Spleen (tissue), 11 donors: ENCODE data around the gene DOCK1. TPM values are rescaled to one million over a fixed set of nuclear protein-coding genes. Genes with fewer than 3 reads are reported as not detected.

Experiments
- DNase-seq: peaks from one replicate; pipeline ENCODE4 v3.0.0-alpha.2; 2020
- H3K27ac ChIP-seq, 8 donors: fragments of 200-600 bp; sonication (generic) in 7 of 8; 1 replicate in 4 of 8; 2 replicates in 4 of 8; pipeline versions ENCODE4 v1.5.0 to v1.8.0; 2016 to 2021; ENCODE audit warnings: inconsistent platforms in 4 of 8, mild to moderate bottlenecking in 4 of 8, moderate library complexity in 1 of 8
- H3K27me3 ChIP-seq, 7 donors: fragments of 200-600 bp; sonication (generic) in 6 of 7; replicated peaks in 1 of 7; 1 replicate in 4 of 7; 2 replicates in 3 of 7; pipeline versions ENCODE4 v1.5.0 to v1.8.0; 2016 to 2021; ENCODE audit warnings: inconsistent platforms in 3 of 7, mild to moderate bottlenecking in 1 of 7
- H3K36me3 ChIP-seq, 6 donors: fragments of 200-600 bp; sonication (generic) in 5 of 6; 1 replicate in 4 of 6; 2 replicates in 2 of 6; pipeline versions ENCODE4 v1.5.0 to v1.8.0; 2016 to 2021; ENCODE audit warnings: inconsistent platforms in 2 of 6
- H3K4me1 ChIP-seq, 6 donors: fragments of 200-600 bp; sonication (generic) in 5 of 6; 1 replicate in 3 of 6; 2 replicates in 3 of 6; pipeline versions ENCODE4 v1.5.0 to v1.8.0; 2016 to 2021; ENCODE audit warnings: inconsistent platforms in 3 of 6
- H3K4me3 ChIP-seq, 8 donors: fragments of 200-600 bp; sonication (generic) in 7 of 8; 1 replicate in 4 of 8; 2 replicates in 4 of 8; pipeline versions ENCODE4 v1.5.0 to v1.8.0; 2016 to 2021; ENCODE audit warnings: inconsistent platforms in 4 of 8, mild to moderate bottlenecking in 4 of 8, moderate library complexity in 2 of 8
- H3K9me3 ChIP-seq, 8 donors: fragments of 200-600 bp; sonication (generic) in 7 of 8; 1 replicate in 4 of 8; 2 replicates in 4 of 8; pipeline versions ENCODE4 v1.5.0 to v1.8.0; 2016 to 2021; ENCODE audit warnings: inconsistent platforms in 4 of 8
- CTCF ChIP-seq, 11 experiments: fragments of 200-600 bp in 7 of 11; fragments of 450-650 bp in 4 of 11; sonication (generic) in 4 of 11; IDR thresholded peaks in 8 of 11; conservative IDR thresholded peaks in 3 of 11; 1 replicate in 7 of 11; 2 replicates in 4 of 11; pipeline versions ENCODE4 v1.4.0 to v1.8.0; 2016 to 2021; ENCODE audit warnings: antibody characterized with exemption in 11 of 11, inconsistent platforms in 4 of 11, mild to moderate bottlenecking in 1 of 11
- POLR2A ChIP-seq, 3 donors: fragments of 450-650 bp; IDR thresholded peaks; one replicate each; pipeline ENCODE4 v1.5.1; 2017; ENCODE audit warnings: antibody characterized with exemption in 3 of 3, mild to moderate bottlenecking in 1 of 3
- POLR2AphosphoS5 ChIP-seq, 3 donors: sonication (generic); formaldehyde crosslinking; IDR thresholded peaks; one replicate each; pipeline ENCODE4 v1.5.1; 2017; ENCODE audit warnings: antibody characterized with exemption in 3 of 3
- WGBS, 5 donors: extraction: QIAGEN DNeasy Blood & Tissue Kit in 3 of 5; methylation state at CpG; one replicate each; pipeline versions ENCODE4 v1.1.5 to v1.1.7; 2013 to 2018; 5-methylcytosine and 5-hydroxymethylcytosine counted together
- intact Hi-C: fragments of 100-400 bp; cut with DNase I; formaldehyde crosslinking; loops from one replicate; pipeline ENCODE4 v1.15.0; 2023; ENCODE audit warnings: low total_unique reads
- polyA plus RNA-seq, 3 donors: library from polyadenylated mRNA; stranded (reverse); fragments of 200-250 nt; gene quantifications; one replicate each; pipeline ENCODE4 v1.2.1, GENCODE V29; 2013
- total RNA-seq, 7 donors: library from RNA; depleted of rRNA in 3 of 7; stranded (reverse); fragments of >200 nt in 3 of 7; fragmentation: NEBNext Ultra II Directional in 4 of 7; extraction: Animal tissue kit (Norgen Biotek cat#: 25700) in 4 of 7; gene quantifications; one replicate each; pipeline versions ENCODE4 v1.1.0 to v1.2.1, GENCODE V29; 2016 to 2021
- donor health status: healthy with polysubstance abuse.
- donor health status: DM: no; HTN: no; CAD: no; lungs with moderate emphysema.
- donor health status: DM: no; HTN: no; CAD: no.
- donor health status: Bipolar disorder and iron deficiency.
- donor health status: healthy.
- donor health status: DM: no; HTN: no; CAD: no.
- donor health status: DM: yes; HTN: yes; CAD: no.

DOCK1 gene
- total and polyA plus RNA-seq, 10 donors: 2.2 to 40.5 (median 25.1) TPM

DNA sequence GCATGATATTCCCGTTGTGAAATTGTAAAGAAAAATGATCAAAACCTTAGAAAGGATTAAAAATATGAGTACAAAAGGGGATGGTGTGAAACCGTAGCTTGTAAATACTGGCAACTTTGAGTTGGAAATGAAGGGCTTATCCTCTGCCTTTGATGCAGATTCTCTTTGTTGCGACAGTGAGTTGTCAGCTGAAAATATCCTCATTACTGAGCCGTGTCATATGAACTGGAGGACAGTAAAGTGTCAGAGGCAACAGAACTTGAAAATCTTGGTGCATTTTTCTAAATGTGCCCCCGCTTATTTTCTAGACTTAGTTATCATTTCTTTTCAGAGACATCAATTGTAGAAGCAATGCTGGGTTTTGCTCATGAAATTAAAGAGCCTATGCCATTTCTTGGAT, 473.4 kb downstream of the DOCK1 start:
- TF ChIP-seq CTCF (IDR thresholded peaks at IDR 0.05 in 8 of 11, conservative IDR thresholded peaks at IDR 0.05 in 3 of 11) (no peak), POLR2AphosphoS5 (IDR thresholded peaks at IDR 0.05) (no peak), POLR2A (IDR thresholded peaks at IDR 0.05) (no peak)
- no peak for DNase-seq
- Histone ChIP-seq H3K36me3 (peaks cover 0 to 26% (median 2%) of the 10 kb centered on the region in 6 donors), H3K4me1 (no peaks in the 10 kb centered on the region), H3K27me3 (no peaks in the 10 kb centered on the region), H3K4me3 (no peak overlapping the region), H3K9me3 (no peaks in the 10 kb centered on the region), H3K27ac (no peak overlapping the region)
- 90 to 97% (median 92%) methylated on average over 5 of the region's 5 CpGs for WGBS, 5 donors
- intact Hi-C loops: no loop called here

GRCh38 chr10:127384532-127384931, 479.3 kb downstream of the DOCK1 start:
- no peak overlapping the region for H3K27ac ChIP-seq
- H3K27me3 ChIP-seq: no peaks in the 10 kb centered on the region
- TF ChIP-seq POLR2AphosphoS5 (IDR thresholded peaks at IDR 0.05) (no peak), POLR2A (IDR thresholded peaks at IDR 0.05) (no peak), CTCF (IDR thresholded peaks at IDR 0.05 in 8 of 11, conservative IDR thresholded peaks at IDR 0.05 in 3 of 11) (no peak)
- 82 to 98% (median 89%) methylated on average over 17 to 18 of the region's 18 CpGs for WGBS, 5 donors
- peaks cover 0 to 17% (median 0%) of the 10 kb centered on the region in 6 donors for H3K36me3 ChIP-seq
- no peak for DNase-seq
- no peak overlapping the region for H3K4me3 ChIP-seq
- intact Hi-C loops: no loop called here
- H3K9me3 ChIP-seq: no peaks in the 10 kb centered on the region
- no peaks in the 10 kb centered on the region for H3K4me1 ChIP-seq

GRCh38 chr10:127385066-127385465, 479.8 kb downstream of the DOCK1 start:
- Histone ChIP-seq H3K4me1 (no peaks in the 10 kb centered on the region), H3K27ac (no peak overlapping the region), H3K36me3 (peaks cover 0 to 17% (median 0%) of the 10 kb centered on the region in 6 donors), H3K27me3 (no peaks in the 10 kb centered on the region), H3K9me3 (no peaks in the 10 kb centered on the region), H3K4me3 (no peak overlapping the region)
- 88 to 98% (median 96%) methylated on average over 3 of the region's 3 CpGs for WGBS, 5 donors
- DNase-seq: no peak
- TF ChIP-seq POLR2AphosphoS5 (IDR thresholded peaks at IDR 0.05): no peak
- no peak for TF ChIP-seq CTCF (IDR thresholded peaks at IDR 0.05 in 8 of 11, conservative IDR thresholded peaks at IDR 0.05 in 3 of 11)
- TF ChIP-seq POLR2A (IDR thresholded peaks at IDR 0.05): no peak
- intact Hi-C loops: no loop called here

GRCh38 chr10:127386606-127387327, 481.5 kb downstream of the DOCK1 start:
- TF ChIP-seq POLR2A (IDR thresholded peaks at IDR 0.05): no peak
- peak; percentile 30 to 74 (median 33) for TF ChIP-seq POLR2AphosphoS5 (IDR thresholded peaks at IDR 0.05)
- no peak for TF ChIP-seq CTCF (IDR thresholded peaks at IDR 0.05 in 8 of 11, conservative IDR thresholded peaks at IDR 0.05 in 3 of 11)
- Histone ChIP-seq H3K4me3 (no peak overlapping the region), H3K4me1 (no peaks in the 10 kb centered on the region), H3K27ac (no peak overlapping the region), H3K36me3 (peaks cover 0 to 14% (median 0%) of the 10 kb centered on the region in 6 donors), H3K9me3 (no peaks in the 10 kb centered on the region), H3K27me3 (no peaks in the 10 kb centered on the region)
- intact Hi-C loops: no loop called here
- DNase-seq: no peak
- 79 to 92% (median 85%) methylated on average over 17 of the region's 17 CpGs for WGBS, 5 donors
